IMR-90 (cell line): Measurements from ENCODE around the gene TADA2A. TPM values are rescaled to one million over a fixed set of nuclear protein-coding genes. Genes with fewer than 3 reads are reported as not detected.

Experiments used
- ATAC-seq: fragments of 200-7000 bp; cut with Tn5 transposase; 2 replicates; pipeline ENCODE4 v1.9.1; 2020; ENCODE audit warnings: low read depth, mild to moderate bottlenecking, moderate library complexity
- BruUV-seq: library from RNA; stranded (reverse); fragments of 400-500 nt; replicated peaks from 2 replicates; lab custom pipeline; 2021; lab: Mats Ljungman, UMichigan
- CTCF ChIA-PET: fragments of 300-600 bp; formaldehyde crosslinking; extraction: SDS; loops from one replicate; lab custom pipeline; 2021; ENCODE audit warnings: antibody characterized with exemption; lab: Yijun Ruan, JAX
- POLR2A ChIA-PET: fragments of 300-600 bp; sonication (Branson Sonifier 250); formaldehyde crosslinking; loops from one replicate; lab custom pipeline; 2022; ENCODE audit warnings: antibody characterized with exemption; ENCODE audit not compliant: unreplicated experiment; lab: Charles Lee
- DNase-seq: peaks from one replicate; pipeline ENCODE4 v3.0.0; 2013
- H2AFZ ChIP-seq: replicated peaks from 2 replicates; pipeline ENCODE3; 2013; ENCODE audit warnings: low read length, mild to moderate bottlenecking; ENCODE audit not compliant: poor library complexity
- H2AK5ac ChIP-seq: 2 replicates; pipeline ENCODE4 v1.6.1; 2013; ENCODE audit warnings: low read depth, low read length, inconsistent platforms
- H2AK9ac ChIP-seq: replicated peaks from 2 replicates; pipeline ENCODE3; 2013; ENCODE audit warnings: mild to moderate bottlenecking, low read depth, low read length, moderate library complexity; ENCODE audit not compliant: poor library complexity
- H2BK120ac ChIP-seq: 2 replicates; pipeline ENCODE4 v1.6.1; 2013; ENCODE audit warnings: low read depth, low read length, inconsistent platforms
- H2BK15ac ChIP-seq: 3 replicates; pipeline ENCODE4 v1.6.1; 2013; ENCODE audit warnings: low read depth, low read length, inconsistent platforms
- H2BK20ac ChIP-seq: 2 replicates; pipeline ENCODE4 v1.6.1; 2013; ENCODE audit warnings: low read depth, mild to moderate bottlenecking, inconsistent platforms, low read length, moderate library complexity
- H2BK5ac ChIP-seq: 2 replicates; pipeline ENCODE4 v1.6.1; 2013; ENCODE audit warnings: mild to moderate bottlenecking, low read depth, low read length, inconsistent platforms; ENCODE audit not compliant: poor library complexity, severe bottlenecking
- H3K14ac ChIP-seq: replicated peaks from 2 replicates; pipeline ENCODE4 v1.6.1; 2013; ENCODE audit warnings: low read depth, low read length, inconsistent platforms
- H3K18ac ChIP-seq: 2 replicates; pipeline ENCODE4 v1.6.1; 2013; ENCODE audit warnings: low read depth, low read length, control low read depth
- H3K23ac ChIP-seq: 2 replicates; pipeline ENCODE4 v1.6.1; 2013; ENCODE audit warnings: low read depth, low read length, inconsistent platforms
- H3K27ac ChIP-seq: 2 replicates; pipeline ENCODE4 v1.5.1; 2013; ENCODE audit warnings: mild to moderate bottlenecking, control low read depth, low read length; ENCODE audit not compliant: insufficient read depth
- H3K27me3 ChIP-seq: 2 replicates; pipeline ENCODE4 v1.6.1; 2013; ENCODE audit warnings: low read length; ENCODE audit not compliant: control insufficient read depth, insufficient read depth
- H3K36me3 ChIP-seq: 2 replicates; pipeline ENCODE4 v1.6.1; 2013; ENCODE audit warnings: low read length, mixed read lengths; ENCODE audit not compliant: control insufficient read depth, insufficient read depth
- H3K4ac ChIP-seq: 2 replicates; pipeline ENCODE4 v1.6.1; 2013; ENCODE audit warnings: low read depth, low read length, inconsistent platforms
- H3K4me1 ChIP-seq: 2 replicates; pipeline ENCODE4 v1.6.1; 2013; ENCODE audit warnings: low read length, mixed read lengths; ENCODE audit not compliant: control insufficient read depth, insufficient read depth
- H3K4me2 ChIP-seq: 2 replicates; pipeline ENCODE4 v1.6.1; 2013; ENCODE audit warnings: low read depth, mild to moderate bottlenecking, control low read depth, low read length, moderate library complexity
- H3K4me3 ChIP-seq: 2 replicates; pipeline ENCODE4 v1.5.1; 2013; ENCODE audit warnings: low read depth, mild to moderate bottlenecking, control low read depth, low read length, moderate library complexity; ENCODE audit not compliant: insufficient read depth
- H3K56ac ChIP-seq: 2 replicates; pipeline ENCODE4 v1.6.1; 2013; ENCODE audit warnings: low read length, inconsistent platforms; ENCODE audit not compliant: insufficient read depth; ENCODE audit errors: extremely low read depth
- H3K79me1 ChIP-seq, 2 experiments: 2 replicates each; pipeline ENCODE4 v1.6.1; 2013; ENCODE audit warnings: low read length in 2 of 2, inconsistent platforms in 1 of 2, low read depth in 1 of 2
- H3K9ac ChIP-seq: 2 replicates; pipeline ENCODE4 v1.6.1; 2013; ENCODE audit warnings: low read depth, low read length, control low read depth
- H3K9me1 ChIP-seq: 2 replicates; pipeline ENCODE4 v1.6.1; 2013; ENCODE audit warnings: low read length, inconsistent platforms; ENCODE audit not compliant: insufficient read depth
- H3K9me3 ChIP-seq: 2 replicates; pipeline ENCODE4 v1.6.1; 2013; ENCODE audit warnings: low read length; ENCODE audit not compliant: control insufficient read depth, insufficient read depth
- H4K20me1 ChIP-seq: 2 replicates; pipeline ENCODE4 v1.6.1; 2013; ENCODE audit warnings: low read length, inconsistent platforms; ENCODE audit not compliant: insufficient read depth
- H4K5ac ChIP-seq: 2 replicates; pipeline ENCODE4 v1.6.1; 2013; ENCODE audit warnings: mild to moderate bottlenecking, low read depth, low read length, control low read depth
- H4K8ac ChIP-seq, 2 experiments: 2 replicates each; pipeline ENCODE4 v1.6.1; 2013; ENCODE audit warnings: low read depth in 2 of 2, low read length in 2 of 2, control low read depth in 1 of 2, inconsistent platforms in 1 of 2
- H4K91ac ChIP-seq: 2 replicates; pipeline ENCODE4 v1.6.1; 2013; ENCODE audit warnings: low read depth, low read length, inconsistent platforms; ENCODE audit not compliant: insufficient read depth
- BHLHE40 ChIP-seq: fragments of 150-350 bp; IDR thresholded peaks from 2 replicates; pipeline ENCODE4 v1.6.1; 2016; ENCODE audit warnings: mild to moderate bottlenecking, low read depth, low read length
- CEBPB ChIP-seq: IDR thresholded peaks from 2 replicates; pipeline ENCODE4 v1.6.1; 2012; ENCODE audit warnings: low read depth, low read length, improper control_type of control experiment
- CHD1 ChIP-seq: IDR thresholded peaks from 2 replicates; pipeline ENCODE4 v1.6.1; 2012; ENCODE audit warnings: low read depth, low read length, improper control_type of control experiment
- FOS ChIP-seq: fragments of 150-350 bp; IDR thresholded peaks from 2 replicates; pipeline ENCODE4 v1.6.1; 2016; ENCODE audit warnings: low read depth, low read length
- MAFK ChIP-seq: IDR thresholded peaks from 2 replicates; pipeline ENCODE4 v1.6.1; 2012; ENCODE audit warnings: low read depth, low read length, improper control_type of control experiment
- MAZ ChIP-seq: IDR thresholded peaks from 2 replicates; pipeline ENCODE4 v1.6.1; 2012; ENCODE audit warnings: low read depth, mild to moderate bottlenecking, low read length, improper control_type of control experiment, moderate library complexity, borderline replicate concordance
- MXI1 ChIP-seq: IDR thresholded peaks from 2 replicates; pipeline ENCODE4 v1.6.1; 2012; ENCODE audit warnings: low read depth, mild to moderate bottlenecking, low read length, moderate library complexity, borderline replicate concordance
- NFE2L2 ChIP-seq: fragments of 150-350 bp; IDR thresholded peaks from 2 replicates; pipeline ENCODE4 v1.6.1; 2016; ENCODE audit warnings: low read depth, mild to moderate bottlenecking, low read length
- POLR2A ChIP-seq: IDR thresholded peaks from 2 replicates; pipeline ENCODE4 v1.6.1; 2012; ENCODE audit warnings: mild to moderate bottlenecking, low read depth, low read length
- RAD21 ChIP-seq: IDR thresholded peaks from 2 replicates; pipeline ENCODE4 v1.6.1; 2012; ENCODE audit warnings: low read length, improper control_type of control experiment
- RCOR1 ChIP-seq: IDR thresholded peaks from 2 replicates; pipeline ENCODE4 v1.6.1; 2012; ENCODE audit warnings: mild to moderate bottlenecking, low read length, improper control_type of control experiment; ENCODE audit not compliant: insufficient replicate concordance
- RFX5 ChIP-seq: IDR thresholded peaks from 2 replicates; pipeline ENCODE4 v1.8.0; 2012; ENCODE audit warnings: low read depth, mild to moderate bottlenecking, low read length, moderate library complexity
- SMC3 ChIP-seq: fragments of 150-350 bp; IDR thresholded peaks from 2 replicates; pipeline ENCODE4 v1.6.1; 2016; ENCODE audit warnings: low read depth, mild to moderate bottlenecking, antibody characterized with exemption, low read length, moderate library complexity
- WGBS, 2 experiments: methylation state at CpG; one replicate each; pipeline versions ENCODE4 v1.1.5 to v1.1.7; 2013; ENCODE audit warnings: missing lambda C conversion rate in 2 of 2; ENCODE audit not compliant: insufficient read length in 1 of 2; ENCODE audit errors: extremely low coverage in 2 of 2; 5-methylcytosine and 5-hydroxymethylcytosine counted together
- dilution Hi-C: fragments of 300-500 bp; cut with HindIII; formaldehyde crosslinking; loops from one replicate; pipeline ENCODE4 v1.14.3; 2018; ENCODE audit warnings: low sequenced_read_pairs; ENCODE audit not compliant: unreplicated experiment
- in situ Hi-C: fragments of 300-500 bp; cut with MboI; formaldehyde crosslinking; loops from 3 replicates; pipeline ENCODE4 v1.14.3; 2019; ENCODE audit warnings: low sequenced_read_pairs, inconsistent platforms, mixed read lengths
- intact Hi-C: fragments of 100-400 bp; cut with micrococcal nuclease; formaldehyde crosslinking; loops from 2 replicates; pipeline ENCODE4 v1.10.0; 2022
- polyA plus RNA-seq, 3 experiments: library from polyadenylated mRNA; depleted of rRNA; stranded (reverse); fragments of >200 nt; gene quantifications; 2 replicates each; pipeline ENCODE4 v1.2.3, GENCODE V29; 2012; ENCODE audit warnings: low replicate concordance in 1 of 3
- total RNA-seq: library from RNA; depleted of rRNA; stranded (reverse); fragments of >200 nt; gene quantifications from 2 replicates; pipeline ENCODE4 v1.2.3, GENCODE V29; 2012
- TF ChIP-seq, protein P1 (sequence below): fragments of 150-350 bp; IDR thresholded peaks from 2 replicates; pipeline ENCODE4 v1.6.1; 2016; ENCODE audit warnings: low read depth, mild to moderate bottlenecking, low read length, moderate library complexity, borderline replicate concordance
- TF ChIP-seq, protein P2 (sequence below): conservative IDR thresholded peaks from 2 replicates; pipeline ENCODE4 v1.5.1; 2012; ENCODE audit warnings: mild to moderate bottlenecking, low read depth, low read length, improper control_type of control experiment
- TF ChIP-seq, protein P3 (sequence below): fragments of 150-350 bp; IDR thresholded peaks from 2 replicates; pipeline ENCODE4 v1.6.1; 2017; ENCODE audit warnings: mild to moderate bottlenecking, antibody characterized with exemption, low read length, low read depth

The TADA2A gene
- total and polyA plus RNA-seq, 2 of the 4 experiments (the other 2 are of a cell fraction) = 13.1 to 19.7 TPM

DNA sequence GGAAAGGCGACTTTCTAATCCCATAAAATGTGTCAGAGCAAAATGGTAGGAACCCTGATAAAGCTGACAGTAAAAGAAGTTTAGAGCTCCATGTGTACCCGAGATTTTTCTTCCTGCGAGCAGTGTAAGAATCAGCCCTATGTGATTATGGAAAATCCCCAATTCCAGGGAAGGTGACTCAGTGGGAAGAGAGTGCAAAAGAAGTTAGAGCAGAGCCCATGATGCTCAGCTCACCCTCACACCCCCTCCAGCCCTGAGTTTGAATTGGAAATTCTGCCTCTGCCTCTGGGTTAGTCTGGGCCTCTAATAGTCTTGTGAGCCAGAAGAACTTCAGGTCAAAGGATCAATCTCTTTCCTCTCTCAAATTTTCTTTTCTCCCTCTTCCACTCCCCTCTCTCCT lies 18.4 kb upstream of the TADA2A start:
- BruUV-seq = no TSS peak
- Histone ChIP-seq H3K4me2 (no peak overlapping the region), H3K9ac (no peak overlapping the region), H2AK5ac (no peak overlapping the region), H3K23ac (no peak overlapping the region), H2BK5ac (no peak overlapping the region), H2BK20ac (peak overlapping the region; percentile 41; the same call in 1 of the 2 replicates), H2AK9ac (no peak overlapping the region), H2AFZ (peak overlapping the region; percentile 12), H3K4ac (no peak overlapping the region), H3K18ac (peak overlapping the region; percentile 32; the same call in 1 of the 2 replicates), H3K9me1 (0 out of 2 replicates have a peak, but pooled peaks cover 5% of the 10 kb centered on the region), H3K27me3 (no peaks in the 10 kb centered on the region), H2BK120ac (no peak overlapping the region), H4K8ac (peak overlapping the region in 1 of 2 experiments; percentile 57; a peak in 1 of 4 replicates), H4K5ac (no peak overlapping the region), H3K4me3 (no peak overlapping the region), H2BK15ac (no peak overlapping the region), H4K91ac (no peak overlapping the region), H3K56ac (no peak overlapping the region), H3K36me3 (no peaks in the 10 kb centered on the region), H4K20me1 (peaks cover 5% of the 10 kb centered on the region; the same call in 1 of the 2 replicates), H3K79me1 (peaks cover 0 to 25% of the 10 kb centered on the region in 2 experiments; a peak in 3 of 4 replicates), H3K4me1 (peaks cover 7% of the 10 kb centered on the region), H3K14ac (no peak overlapping the region; the same call in none of the 2 replicates), H3K9me3 (no peaks in the 10 kb centered on the region), H3K27ac (no peak overlapping the region)
- WGBS, 2 experiments = no CpG with 5 or more reads among the region's 3 CpGs
- dilution Hi-C loops = no loop called here
- CTCF ChIA-PET = interaction anchor here (0.7 to 3.4 kb wide), 3 partner anchors 10 to 17 kb away, joined by 3 to 21 read pairs (median 4); no protein-coding TSS in a partner anchor
- POLR2A ChIA-PET = no interaction called here
- TF ChIP-seq, protein P1, sequence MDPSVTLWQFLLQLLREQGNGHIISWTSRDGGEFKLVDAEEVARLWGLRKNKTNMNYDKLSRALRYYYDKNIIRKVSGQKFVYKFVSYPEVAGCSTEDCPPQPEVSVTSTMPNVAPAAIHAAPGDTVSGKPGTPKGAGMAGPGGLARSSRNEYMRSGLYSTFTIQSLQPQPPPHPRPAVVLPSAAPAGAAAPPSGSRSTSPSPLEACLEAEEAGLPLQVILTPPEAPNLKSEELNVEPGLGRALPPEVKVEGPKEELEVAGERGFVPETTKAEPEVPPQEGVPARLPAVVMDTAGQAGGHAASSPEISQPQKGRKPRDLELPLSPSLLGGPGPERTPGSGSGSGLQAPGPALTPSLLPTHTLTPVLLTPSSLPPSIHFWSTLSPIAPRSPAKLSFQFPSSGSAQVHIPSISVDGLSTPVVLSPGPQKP = no peak
- TF ChIP-seq CHD1 (no peak), MXI1 (no peak), BHLHE40 (no peak), CEBPB (no peak), MAFK (no peak), NFE2L2 (no peak), MAZ (no peak), RAD21 (no peak), POLR2A (no peak), FOS (no peak; the same call in 1 of the 2 replicates), RFX5 (no peak), RCOR1 (no peak), SMC3 (no peak)
- TF ChIP-seq, protein P2, sequence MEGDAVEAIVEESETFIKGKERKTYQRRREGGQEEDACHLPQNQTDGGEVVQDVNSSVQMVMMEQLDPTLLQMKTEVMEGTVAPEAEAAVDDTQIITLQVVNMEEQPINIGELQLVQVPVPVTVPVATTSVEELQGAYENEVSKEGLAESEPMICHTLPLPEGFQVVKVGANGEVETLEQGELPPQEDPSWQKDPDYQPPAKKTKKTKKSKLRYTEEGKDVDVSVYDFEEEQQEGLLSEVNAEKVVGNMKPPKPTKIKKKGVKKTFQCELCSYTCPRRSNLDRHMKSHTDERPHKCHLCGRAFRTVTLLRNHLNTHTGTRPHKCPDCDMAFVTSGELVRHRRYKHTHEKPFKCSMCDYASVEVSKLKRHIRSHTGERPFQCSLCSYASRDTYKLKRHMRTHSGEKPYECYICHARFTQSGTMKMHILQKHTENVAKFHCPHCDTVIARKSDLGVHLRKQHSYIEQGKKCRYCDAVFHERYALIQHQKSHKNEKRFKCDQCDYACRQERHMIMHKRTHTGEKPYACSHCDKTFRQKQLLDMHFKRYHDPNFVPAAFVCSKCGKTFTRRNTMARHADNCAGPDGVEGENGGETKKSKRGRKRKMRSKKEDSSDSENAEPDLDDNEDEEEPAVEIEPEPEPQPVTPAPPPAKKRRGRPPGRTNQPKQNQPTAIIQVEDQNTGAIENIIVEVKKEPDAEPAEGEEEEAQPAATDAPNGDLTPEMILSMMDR = no peak
- TF ChIP-seq, protein P3, sequence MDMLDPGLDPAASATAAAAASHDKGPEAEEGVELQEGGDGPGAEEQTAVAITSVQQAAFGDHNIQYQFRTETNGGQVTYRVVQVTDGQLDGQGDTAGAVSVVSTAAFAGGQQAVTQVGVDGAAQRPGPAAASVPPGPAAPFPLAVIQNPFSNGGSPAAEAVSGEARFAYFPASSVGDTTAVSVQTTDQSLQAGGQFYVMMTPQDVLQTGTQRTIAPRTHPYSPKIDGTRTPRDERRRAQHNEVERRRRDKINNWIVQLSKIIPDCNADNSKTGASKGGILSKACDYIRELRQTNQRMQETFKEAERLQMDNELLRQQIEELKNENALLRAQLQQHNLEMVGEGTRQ = no peak
- peak; percentile 57 for ATAC-seq
- intact Hi-C loops = no loop called here
- in situ Hi-C loops = no loop called here
- peak; percentile 88 for DNase-seq
